Measurements from ENCODE around the gene FCRL6. TPM values are rescaled to one million over a fixed set of nuclear protein-coding genes. Genes with fewer than 3 reads are reported as not detected.

Gene FCRL6
- polyA plus RNA-seq, 1 donor (not counting 4 experiments of a cell fraction or from before 2014, with no cell fraction given): not detected

- Histone ChIP-seq H3K4me3 (ENCODE audit: control insufficient read depth in 2 of 3, extremely low read depth in 1 of 3, insufficient read depth in 2 of 3, low read depth in 1 of 3, low read length in 3 of 3) (no peak overlapping the region), H3K4me2 (ENCODE audit: control insufficient read depth, extremely low read depth, insufficient read depth, low read depth, low read length) (no peak overlapping the region), H4K20me1 (ENCODE audit: control insufficient read depth, extremely low read depth, insufficient read depth, low read length) (no peaks in the 10 kb centered on the region), H3K27ac (ENCODE audit: control insufficient read depth, insufficient read depth, low read length) (no peak overlapping the region), H3K36me3 (ENCODE audit: control insufficient read depth in 2 of 2, extremely low read depth in 1 of 2, insufficient read depth in 2 of 2, low read length in 2 of 2) (no peaks in the 10 kb centered on the region), H3K27me3 (ENCODE audit: control insufficient read depth, extremely low read depth, insufficient read depth, low read length) (no peaks in the 10 kb centered on the region), H3K79me2 (ENCODE audit: control insufficient read depth, insufficient read depth, low read length) (no peaks in the 10 kb centered on the region), H3K9me3 (ENCODE audit: control insufficient read depth, low read depth, low read length) (no peaks in the 10 kb centered on the region), H3K4me1 (ENCODE audit: control insufficient read depth, extremely low read depth, insufficient read depth, low read length) (peaks cover 8% of the 10 kb centered on the region), H3K9me1 (ENCODE audit: control insufficient read depth, extremely low read depth, insufficient read depth, low read length) (no peaks in the 10 kb centered on the region), H2AFZ (ENCODE audit: control insufficient read depth, low read length) (no peak overlapping the region), H3K9ac (ENCODE audit: control insufficient read depth, extremely low read depth, insufficient read depth, low read length) (no peak overlapping the region)
- TF ChIP-seq CTCF (optimal IDR thresholded peaks at IDR 0.05 in 1 of 3, IDR thresholded peaks at IDR 0.05 in 1 of 3, conservative IDR thresholded peaks at IDR 0.05 in 1 of 3; ENCODE audit: extremely low read depth in 1 of 3, insufficient read depth in 2 of 3, low read length in 3 of 3) (no peak), EZH2 (IDR thresholded peaks at IDR 0.05; ENCODE audit: low read length) (no peak)
- DNase-seq (ENCODE audit: low read depth, low spot score) (no peak), FAIRE-seq (no peak)
- dilution Hi-C loops (cut with MboI; ENCODE audit: extremely low pct_ligation_motif_present, low sequenced_read_pairs): loop anchor here (25.0 kb wide), 1 partner anchor 251 kb away; the partner anchor contains the start of gene PIGM
Measured at GRCh38 chr1:159786465-159786864, 15.7 kb upstream of the FCRL6 start.

- Histone ChIP-seq H3K4me1 (ENCODE audit: control insufficient read depth, extremely low read depth, insufficient read depth, low read length) (peaks cover 8% of the 10 kb centered on the region), H3K9me1 (ENCODE audit: control insufficient read depth, extremely low read depth, insufficient read depth, low read length) (no peaks in the 10 kb centered on the region), H3K27me3 (ENCODE audit: control insufficient read depth, extremely low read depth, insufficient read depth, low read length) (peaks cover 2% of the 10 kb centered on the region), H3K9ac (ENCODE audit: control insufficient read depth, extremely low read depth, insufficient read depth, low read length) (no peak overlapping the region), H3K27ac (ENCODE audit: control insufficient read depth, insufficient read depth, low read length) (no peak overlapping the region), H3K4me2 (ENCODE audit: control insufficient read depth, extremely low read depth, insufficient read depth, low read depth, low read length) (peak overlapping the region; percentile 0), H3K79me2 (ENCODE audit: control insufficient read depth, insufficient read depth, low read length) (no peaks in the 10 kb centered on the region), H3K36me3 (ENCODE audit: control insufficient read depth in 2 of 2, extremely low read depth in 1 of 2, insufficient read depth in 2 of 2, low read length in 2 of 2) (no peaks in the 10 kb centered on the region), H4K20me1 (ENCODE audit: control insufficient read depth, extremely low read depth, insufficient read depth, low read length) (no peaks in the 10 kb centered on the region), H3K4me3 (ENCODE audit: control insufficient read depth in 2 of 3, extremely low read depth in 1 of 3, insufficient read depth in 2 of 3, low read depth in 1 of 3, low read length in 3 of 3) (no peak overlapping the region), H3K9me3 (ENCODE audit: control insufficient read depth, low read depth, low read length) (no peaks in the 10 kb centered on the region), H2AFZ (ENCODE audit: control insufficient read depth, low read length) (no peak overlapping the region)
- FAIRE-seq (peak; percentile 32), DNase-seq (ENCODE audit: low read depth, low spot score) (peak; percentile 44)
- dilution Hi-C loops (cut with MboI; ENCODE audit: extremely low pct_ligation_motif_present, low sequenced_read_pairs): loop anchor here (25.0 kb wide), 1 partner anchor 250 kb away; the partner anchor contains the start of gene PIGM
- TF ChIP-seq EZH2 (IDR thresholded peaks at IDR 0.05; ENCODE audit: low read length) (no peak), CTCF (optimal IDR thresholded peaks at IDR 0.05 in 1 of 3, IDR thresholded peaks at IDR 0.05 in 1 of 3, conservative IDR thresholded peaks at IDR 0.05 in 1 of 3; ENCODE audit: extremely low read depth in 1 of 3, insufficient read depth in 2 of 3, low read length in 3 of 3) (no peak)
Measured at GRCh38 chr1:159786966-159787365, 15.2 kb upstream of the FCRL6 start.
